Epidermal melanocyte (primary cell): Measurements from ENCODE around the gene SOST.

Source experiments
- DNase-seq: peaks from one replicate; pipeline ENCODE4 v3.0.0; 2011; ENCODE audit warnings: low spot score; ENCODE audit not compliant: insufficient read length

Gene SOST

DNA sequence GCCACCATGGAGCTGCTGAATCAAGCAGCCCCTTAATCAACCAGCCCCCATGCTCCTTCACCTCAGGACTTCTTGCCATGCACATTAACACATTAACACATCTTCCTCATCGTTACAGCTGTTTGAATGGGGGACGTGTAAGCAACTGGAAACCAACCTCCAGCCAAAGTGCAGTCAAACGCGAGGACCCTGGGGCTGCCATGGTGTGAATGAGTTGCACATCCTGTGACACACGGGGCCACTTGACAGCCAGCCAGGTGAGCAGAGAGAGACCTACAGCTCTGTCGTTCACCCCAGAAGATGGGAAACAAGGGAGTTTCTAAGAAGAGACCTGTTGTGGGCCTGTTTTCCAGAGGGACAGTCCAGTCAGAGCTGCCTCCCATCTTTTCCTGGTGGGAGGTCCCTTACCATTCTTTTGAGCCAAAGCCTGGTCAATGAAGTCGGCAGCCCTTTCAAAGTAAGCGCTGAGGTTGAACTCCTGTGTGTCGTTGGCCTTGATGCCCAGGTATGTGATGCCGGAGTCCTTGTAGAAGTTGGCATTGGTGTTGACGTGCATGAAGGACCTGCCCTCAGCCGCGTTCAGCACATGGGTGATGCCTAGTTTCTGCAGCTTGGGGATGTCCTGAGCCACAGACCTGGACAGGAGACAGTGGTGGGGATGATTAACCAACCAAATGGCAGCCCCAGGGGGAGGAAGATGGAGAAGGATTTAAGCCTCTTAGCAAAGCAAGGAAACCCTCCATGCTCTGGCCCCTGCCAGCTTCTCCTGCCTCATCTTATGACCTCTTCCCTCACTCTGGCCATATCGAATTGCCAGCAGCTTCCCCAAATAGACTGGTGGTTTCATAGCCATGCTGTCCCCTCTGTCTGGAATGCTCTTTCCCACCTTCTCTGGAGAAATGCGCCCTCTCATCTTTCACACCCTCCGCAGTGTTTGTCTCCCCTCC, 16.0 kb upstream of the SOST start:
- DNase-seq, result no peak

DNA sequence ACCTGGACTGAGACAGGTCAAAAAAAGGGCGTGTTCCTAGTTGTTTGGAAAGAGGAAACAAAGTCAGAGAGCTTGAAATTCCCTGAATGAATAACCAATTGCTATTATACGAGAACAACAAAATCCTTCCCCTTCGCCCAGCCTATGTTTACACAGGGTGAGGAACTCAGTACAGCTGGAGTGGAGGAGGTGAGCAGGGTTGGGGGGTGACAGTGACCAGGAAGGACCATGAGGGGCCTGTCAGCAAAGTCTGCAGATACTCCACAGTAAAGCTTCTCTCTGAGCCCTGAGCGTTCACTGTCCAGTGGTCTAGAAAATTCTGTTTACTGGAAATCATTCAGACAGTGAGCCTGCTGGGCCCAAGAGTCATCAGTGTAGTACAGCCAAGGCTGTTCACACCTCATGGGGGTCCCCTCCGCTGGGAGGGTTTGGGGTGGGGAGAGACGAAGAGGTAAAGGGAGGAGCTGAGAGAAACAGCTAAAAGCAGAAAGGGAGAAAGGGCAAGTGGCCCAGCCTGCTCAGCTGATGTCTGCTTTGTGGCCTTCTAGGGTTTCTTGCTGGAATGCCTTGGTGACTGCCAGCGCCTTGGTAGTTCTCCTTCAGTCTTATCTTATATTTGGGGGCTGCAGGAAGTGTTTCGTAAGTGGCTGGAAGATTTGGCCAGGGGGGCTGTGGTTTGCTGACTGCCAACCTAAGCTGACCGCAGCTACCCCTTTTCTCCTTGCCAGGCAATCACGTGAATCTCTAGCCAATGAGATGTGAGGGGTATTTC, 14.5 kb upstream of the SOST start:
- no peak for DNase-seq

DNA sequence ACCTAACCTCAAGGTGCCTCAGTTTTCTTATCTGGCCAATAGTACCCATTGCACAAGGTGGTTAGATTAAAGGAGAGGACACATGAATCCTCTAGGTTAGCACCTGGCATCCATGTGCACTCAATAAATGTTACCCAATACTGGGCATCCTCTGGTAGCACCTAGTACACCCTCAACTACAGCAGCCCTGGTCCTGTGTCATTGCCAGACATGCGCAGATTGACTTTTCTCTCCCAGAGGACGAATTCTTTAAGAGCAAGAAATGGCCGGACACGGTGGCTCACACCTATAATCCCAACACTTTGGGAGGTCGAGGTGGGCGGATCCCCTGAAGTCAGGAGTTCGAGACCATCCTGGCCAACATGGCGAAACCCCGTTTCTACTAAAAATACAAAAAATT, 12.9 kb upstream of the SOST start:
- no peak for DNase-seq

DNA sequence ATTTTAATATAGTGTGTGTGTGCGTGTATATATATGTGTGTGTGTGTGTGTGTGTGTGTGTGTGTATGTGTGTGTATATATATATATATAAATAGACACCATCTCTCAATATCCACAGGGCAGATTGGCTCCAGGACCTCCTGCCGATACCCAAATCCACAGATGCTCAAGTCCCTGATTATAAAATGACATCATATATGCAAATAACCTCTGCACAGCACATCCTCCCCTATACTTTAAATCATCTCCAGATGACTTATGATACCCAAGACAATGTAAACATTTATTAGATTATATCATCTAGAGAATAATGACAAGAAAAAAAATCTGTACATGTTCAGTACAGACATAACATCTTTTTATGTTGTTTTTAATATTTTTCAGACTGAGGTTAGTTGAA, 12.4 kb upstream of the SOST start:
- no peak for DNase-seq

DNA sequence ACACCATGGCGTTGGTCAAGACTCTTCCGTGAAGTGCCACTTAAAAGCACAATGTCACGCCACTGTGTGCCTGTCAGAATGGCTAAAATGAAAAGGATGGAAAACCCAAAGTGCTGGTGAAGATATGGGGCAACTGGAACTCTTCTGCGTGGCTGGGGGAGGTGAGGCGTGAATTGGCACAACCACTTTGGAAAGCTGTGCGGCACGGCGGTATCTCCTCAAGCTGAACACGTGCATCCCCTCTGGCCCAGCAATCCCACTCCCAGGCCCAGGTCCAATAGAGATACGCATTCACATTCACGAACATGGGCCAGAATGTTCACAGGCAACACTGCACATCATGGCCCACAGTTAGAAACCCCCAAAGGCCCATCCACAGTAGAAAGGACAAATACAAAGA, 11.3 kb upstream of the SOST start:
- DNase-seq, result no peak

DNA sequence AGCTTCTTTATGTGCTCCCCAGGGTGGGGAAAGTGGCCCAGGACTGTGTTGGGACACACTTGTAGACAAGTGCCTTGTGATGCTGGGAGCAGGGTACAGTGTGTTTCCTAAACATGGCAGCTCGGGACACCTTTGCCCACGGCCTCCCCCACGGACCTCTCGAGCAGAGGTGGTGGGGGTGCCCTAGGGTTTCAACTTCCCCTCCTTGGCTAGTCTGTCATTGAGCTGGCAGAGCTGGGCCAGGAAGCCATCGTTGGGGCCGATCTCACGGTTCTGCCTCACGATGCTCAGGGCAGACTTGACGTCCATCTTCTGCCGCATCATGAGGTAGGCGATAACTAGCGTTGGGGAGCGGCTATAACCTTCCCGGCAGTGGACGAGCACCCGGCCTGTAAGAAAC, 10.8 kb upstream of the SOST start:
- no peak for DNase-seq

DNA sequence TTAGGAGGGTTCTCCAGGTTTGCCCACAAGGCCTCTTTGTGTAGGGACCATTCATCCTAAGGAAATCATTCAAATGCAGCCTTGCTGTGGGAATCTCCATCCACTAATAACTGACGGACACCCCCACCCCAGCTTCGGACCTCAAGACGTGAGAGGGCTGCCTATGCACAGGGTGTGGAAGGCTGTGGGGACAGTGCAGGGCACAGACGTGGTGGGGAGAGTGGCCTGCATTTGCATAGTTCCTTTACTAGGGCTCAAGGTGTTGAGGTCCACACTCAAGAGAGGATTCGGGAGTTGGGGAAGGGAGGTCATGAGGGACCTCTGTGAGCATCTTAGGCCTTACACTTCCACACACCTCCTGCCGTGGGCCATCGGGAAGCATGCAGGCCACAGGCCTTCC, 10.4 kb upstream of the SOST start:
- no peak for DNase-seq

DNA sequence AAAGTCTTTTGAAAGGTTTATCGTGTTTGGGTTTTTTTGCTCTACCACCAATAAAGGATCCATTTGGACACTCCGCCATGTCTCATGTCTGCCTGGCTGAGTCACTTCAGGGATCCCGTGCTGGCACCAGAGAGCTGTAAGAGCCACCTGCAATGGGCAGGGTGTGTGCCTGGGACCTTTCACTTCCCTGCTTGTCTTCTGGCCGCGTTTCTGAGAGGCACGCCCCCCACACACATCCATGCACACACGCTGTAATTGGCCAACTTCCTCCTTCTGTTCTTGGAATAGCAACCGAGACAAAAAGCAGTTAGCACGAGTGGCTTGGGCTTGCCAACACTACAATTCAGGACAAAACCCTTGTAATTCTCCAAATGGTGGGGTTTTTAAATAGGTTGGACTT, 9.8 kb upstream of the SOST start:
- DNase-seq, result no peak

DNA sequence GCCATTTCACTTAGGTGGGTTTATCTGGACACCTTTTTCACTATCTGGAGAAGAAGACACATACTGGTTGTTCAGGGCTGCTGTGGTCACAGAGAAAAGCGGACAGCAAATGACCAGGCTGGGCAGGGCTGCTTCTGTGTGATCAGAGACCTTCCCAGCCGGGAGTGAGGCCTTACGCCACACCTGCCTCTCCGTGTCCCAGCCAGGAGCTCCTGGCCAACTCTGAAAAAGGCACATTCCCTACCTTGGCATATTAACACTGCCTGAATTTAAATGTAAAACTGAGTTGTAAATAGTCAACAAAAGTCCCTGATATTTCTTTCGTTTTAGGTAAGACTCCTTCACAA, 9.1 kb upstream of the SOST start:
- no peak for DNase-seq

DNA sequence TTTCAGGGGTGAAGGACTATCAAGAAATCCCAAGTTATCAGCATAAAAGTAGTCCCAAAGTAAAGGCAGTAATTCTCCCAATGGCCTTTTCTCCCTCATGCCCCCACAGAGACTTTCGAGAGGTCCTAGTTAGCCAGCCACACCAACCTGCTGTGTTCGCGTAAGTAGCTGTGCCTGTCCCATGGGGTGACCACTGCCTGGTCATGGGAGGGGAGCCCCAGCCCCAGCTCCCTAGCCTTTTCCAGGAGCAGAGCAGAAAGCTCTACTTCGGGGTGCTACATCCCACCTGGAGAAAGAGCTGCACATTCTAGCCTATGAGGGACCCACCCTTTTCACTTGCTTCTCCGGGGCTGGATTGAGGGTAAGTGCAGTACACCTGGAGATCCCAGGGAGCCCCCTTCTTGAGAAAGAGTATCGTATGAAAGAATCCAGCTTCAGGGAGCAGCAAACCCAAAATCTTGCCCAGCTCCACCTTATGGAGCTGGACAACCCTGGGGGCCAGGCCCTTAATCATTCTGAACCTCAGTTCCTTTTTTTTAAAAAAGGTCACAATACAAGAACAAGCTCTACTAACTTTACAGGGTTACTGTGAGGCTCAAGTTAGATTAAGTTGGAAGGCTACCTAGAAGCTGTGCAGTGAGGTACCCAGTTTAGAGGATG, 8.6 kb upstream of the SOST start:
- DNase-seq, result no peak

DNA sequence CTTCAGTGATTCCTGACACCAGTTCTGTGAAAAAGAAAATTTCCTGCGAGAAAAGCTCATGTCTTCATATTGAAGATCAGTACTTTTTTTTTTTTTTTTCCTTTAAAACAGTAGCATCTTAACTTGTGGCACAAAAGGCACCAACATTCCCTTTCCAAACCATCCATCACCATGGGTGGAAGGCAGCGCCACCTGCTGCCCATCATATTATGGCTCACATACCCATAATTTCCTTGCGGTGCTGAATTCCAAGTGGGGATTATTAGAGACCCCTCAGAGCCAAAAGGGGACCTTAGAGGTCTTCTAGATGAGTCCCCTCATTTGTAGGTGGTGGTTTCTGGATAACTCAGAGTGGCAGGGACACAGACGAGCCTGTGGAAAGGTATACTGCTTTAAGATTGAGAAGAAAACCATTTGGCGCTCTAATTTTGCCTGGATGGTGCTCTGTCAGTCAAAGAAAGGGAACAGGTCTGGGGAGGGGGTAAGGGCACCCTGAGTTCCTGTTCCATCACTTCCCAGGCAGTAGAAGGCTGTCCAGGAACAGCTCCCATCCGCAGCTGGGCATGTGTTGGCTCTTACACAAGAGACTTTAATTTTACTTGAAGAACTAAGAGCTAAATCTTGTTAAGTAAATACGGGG, 7.9 kb upstream of the SOST start:
- peak; percentile 54 for DNase-seq

DNA sequence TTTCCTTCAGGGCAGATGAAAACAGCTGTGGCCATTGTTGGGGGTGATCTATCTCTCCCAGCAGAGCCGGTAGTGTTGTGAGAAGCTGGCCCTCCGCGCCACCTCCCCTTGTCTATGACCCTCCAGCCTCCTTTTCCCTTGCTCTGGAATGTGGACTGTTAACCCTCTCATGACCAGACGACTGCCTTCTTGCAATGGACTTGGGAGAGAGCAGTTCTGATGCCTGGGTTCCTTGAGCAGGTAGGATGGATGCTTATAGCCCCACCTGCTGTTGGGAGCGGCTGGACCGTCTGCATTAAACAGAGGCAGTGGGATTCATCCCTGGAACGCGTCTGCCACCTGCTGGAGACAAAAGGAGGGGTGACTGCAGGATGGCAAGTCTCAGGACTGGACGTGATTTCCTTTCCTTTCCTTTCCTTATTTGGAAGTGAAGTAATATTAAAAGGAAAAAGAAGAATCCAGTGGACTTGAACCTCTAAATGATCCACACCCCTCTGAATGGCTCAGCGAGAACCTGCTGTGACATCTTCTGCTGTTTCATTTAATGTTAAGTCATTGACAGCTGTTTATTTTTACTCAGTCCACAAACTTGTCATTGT, 1.8 kb upstream of the SOST start:
- DNase-seq, result peak; percentile 98

DNA sequence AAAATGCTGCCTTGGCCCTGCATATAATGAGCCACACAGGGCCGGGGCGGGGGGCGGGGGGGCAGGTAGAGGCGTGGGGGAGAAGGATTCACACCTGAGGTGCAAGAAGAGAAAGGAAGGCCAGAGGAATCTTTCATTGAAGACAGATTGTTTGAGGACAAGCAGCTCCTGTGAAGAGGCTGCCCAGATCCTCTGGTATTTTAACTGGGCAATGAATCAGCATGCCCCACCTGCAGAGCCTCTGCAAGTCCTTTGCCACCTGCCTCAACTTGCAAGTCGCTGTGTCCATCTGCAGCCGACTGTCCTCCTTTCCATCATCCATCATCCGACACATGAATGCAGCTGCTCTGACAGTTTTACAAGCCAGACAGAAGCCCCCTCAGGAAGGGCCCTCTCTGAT, 1.2 kb upstream of the SOST start:
- no peak for DNase-seq

DNA sequence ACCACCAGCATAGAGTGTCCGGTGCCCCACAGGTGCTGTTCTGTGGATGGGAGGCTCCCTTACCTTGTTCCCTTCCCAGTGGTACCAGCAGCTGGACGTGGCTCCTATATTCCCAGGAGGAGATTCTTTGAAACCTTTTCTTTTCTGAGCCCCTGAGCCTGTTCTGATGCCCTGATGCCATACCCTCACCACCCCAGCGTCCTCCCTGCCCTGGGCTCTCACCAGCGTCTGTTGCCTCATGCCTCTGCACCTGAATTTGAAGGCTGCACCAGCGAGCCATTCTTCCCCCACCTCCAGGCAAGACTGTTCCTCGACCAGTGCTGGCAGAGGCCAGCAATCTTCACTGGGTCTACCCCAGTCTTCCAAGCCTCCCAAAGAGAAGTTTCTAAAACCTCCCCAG, 505 bp downstream of the SOST start:
- DNase-seq, result no peak

DNA sequence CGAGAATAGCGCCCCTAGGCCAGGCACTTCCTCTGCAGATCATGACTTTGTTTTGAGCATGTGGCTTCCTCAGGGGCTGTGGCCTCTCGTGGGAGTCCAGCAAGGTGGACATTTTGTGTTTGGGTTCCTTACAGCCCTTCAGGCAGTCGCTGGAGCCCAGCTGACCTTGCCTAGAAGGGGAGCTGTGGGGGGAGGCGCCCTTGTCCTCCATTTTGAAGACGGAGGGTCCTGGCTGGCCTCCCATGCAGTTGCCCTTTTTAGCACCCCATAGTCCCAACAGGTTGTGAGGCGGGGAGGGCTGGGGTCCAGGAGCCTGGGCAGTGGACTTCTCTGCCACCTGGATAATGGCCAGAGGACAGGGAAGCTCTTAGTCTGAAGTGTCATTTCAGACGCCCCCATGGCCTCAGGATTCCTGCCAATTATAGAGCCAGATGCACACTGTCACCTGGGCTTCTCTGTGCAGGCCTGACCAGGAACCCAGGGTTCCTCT, 1.4 kb downstream of the SOST start:
- DNase-seq, result no peak

DNA sequence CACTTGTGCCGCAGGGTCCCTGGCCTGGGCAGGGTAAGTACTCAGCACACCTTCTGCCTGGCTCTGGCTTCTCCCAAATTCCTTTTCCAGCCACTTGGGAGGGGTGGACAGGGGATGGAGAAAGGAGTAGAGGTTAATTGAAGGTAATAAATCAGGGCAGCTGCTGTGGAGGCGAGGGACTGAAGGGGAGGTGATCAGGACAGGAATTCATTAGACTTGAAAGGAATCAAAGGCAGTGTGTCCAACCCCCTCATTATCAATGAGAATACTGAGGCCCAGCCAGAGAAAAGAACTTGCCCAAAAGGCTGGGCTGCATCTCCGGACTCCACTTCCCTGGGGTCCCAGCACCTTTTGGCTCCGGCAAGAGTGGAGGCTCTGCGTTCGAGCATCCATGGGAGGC, 2.4 kb downstream of the SOST start:
- DNase-seq, result no peak

DNA sequence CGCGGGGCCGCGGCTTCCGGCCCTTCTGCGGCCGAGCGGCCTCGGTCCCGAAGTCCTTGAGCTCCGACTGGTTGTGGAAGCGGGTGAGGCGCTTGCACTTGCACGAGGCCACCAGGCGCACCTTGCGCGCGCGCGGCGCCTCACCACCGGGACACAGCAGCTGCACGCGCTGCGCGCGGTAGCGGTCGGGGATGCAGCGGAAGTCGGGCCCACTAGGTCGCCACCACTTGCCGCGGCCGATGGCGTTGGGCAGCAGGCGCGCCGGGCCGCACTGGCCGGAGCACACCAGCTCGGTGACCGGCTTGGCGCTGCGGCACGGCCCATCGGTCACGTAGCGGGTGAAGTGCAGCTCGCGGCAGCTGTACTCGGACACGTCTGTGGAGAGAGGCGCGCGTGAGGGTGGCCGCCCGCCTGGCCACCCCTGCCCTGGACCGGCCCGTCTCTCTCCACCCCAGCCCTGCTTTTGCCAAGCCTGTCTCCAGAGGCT, 3.2 kb downstream of the SOST start:
- no peak for DNase-seq

DNA sequence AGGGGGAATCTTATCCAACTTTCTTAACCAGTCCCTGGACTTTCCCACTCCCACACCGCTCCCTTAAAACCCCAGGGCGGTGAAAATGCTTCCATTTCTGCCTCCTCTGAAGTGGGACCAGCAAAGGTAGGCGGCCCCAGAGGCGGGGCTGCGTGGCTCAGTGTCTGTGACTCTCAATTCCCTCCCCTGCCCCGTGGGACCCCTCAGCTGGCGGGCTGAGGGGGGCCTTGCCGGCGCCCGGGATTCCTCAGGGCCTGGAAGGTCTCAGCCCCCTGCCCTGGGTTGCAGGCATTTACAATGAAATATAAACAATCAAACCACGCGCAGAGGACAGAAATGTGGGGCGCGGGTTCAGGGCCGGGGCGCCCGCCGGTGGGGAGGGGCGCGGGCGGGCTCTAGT, 3.6 kb downstream of the SOST start:
- no peak for DNase-seq

DNA sequence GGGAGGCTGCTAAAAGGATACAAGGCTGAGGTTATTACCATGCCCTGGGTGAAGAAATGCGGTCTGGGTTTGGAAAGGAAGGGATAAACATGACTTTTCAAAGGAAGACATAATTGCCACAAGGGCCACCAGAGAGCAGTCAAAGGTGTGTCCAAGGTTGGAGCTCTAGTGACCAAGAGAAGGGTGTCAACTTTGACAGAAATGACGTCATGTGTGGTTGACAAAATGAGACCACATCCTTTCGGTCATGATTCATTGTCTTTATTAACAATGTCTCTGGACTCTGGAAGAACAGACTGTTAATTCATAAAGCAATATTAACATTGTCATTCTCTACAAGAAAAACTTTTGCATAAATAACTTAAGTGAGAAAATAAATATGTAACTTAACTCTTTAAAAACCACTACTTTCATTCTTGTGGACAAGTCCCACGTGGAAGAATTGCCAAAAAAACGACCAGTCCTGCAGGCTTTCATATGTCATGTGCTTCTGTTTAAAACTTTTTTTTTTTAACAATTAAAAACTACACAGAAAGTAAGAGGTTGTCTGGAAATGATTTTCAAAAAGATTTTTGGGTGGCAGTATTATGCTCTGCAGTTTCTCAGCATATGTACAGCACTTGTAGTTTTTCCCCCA, 5.0 kb downstream of the SOST start:
- DNase-seq, result no peak

DNA sequence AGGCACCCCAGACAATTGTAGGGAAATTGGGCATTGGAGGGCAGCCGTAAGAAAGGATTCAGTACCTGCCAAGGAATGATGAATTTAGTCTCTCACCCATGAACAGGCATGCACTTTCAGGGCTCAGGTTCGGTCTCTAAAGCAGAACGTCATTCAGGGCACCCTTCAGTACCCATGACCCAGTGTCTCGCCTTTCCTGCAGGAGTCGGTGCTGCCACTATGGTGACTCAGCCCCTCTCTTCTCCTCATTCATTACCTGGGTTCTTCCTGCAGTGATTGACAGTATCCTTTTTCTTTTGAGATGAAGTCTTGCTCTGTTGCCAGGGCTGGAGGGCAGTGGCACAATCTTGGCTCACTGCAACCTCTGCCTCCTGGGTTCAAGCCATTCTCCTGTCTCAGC, 8.4 kb downstream of the SOST start:
- DNase-seq, result no peak

DNA sequence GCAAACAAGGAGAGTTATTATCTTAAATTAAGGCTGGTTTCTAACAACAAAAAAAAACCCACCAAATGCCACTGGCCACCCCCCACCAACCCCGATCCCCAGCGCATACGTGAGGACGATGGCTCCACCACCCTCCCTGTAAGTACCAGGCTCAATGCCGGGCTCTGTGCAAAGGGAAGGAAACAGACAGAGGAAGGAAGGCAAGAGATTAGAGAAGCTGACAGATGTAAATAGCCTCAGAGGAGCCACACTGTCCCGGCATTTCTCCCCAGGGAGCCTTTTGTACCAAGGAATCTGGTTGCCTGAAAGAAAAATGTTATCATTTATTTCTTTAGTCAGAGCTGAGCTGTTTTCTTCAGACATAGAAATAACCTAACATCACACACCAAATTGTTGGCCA, 13.1 kb downstream of the SOST start:
- no peak for DNase-seq
